ENCODE data around the gene UCN3. TPM values are rescaled to one million over a fixed set of nuclear protein-coding genes. Genes with fewer than 3 reads are reported as not detected.

UCN3 gene
- polyA plus RNA-seq, 1 donor from 2014 or later: not detected

- TF ChIP-seq EZH2 (IDR thresholded peaks at IDR 0.05; ENCODE audit: borderline replicate concordance, insufficient read depth, low read length, poor library complexity, severe bottlenecking) (no peak), MXI1 (conservative IDR thresholded peaks at IDR 0.05; ENCODE audit: poor library complexity, severe bottlenecking) (no peak), SMC3 (conservative IDR thresholded peaks at IDR 0.05; ENCODE audit: poor library complexity) (no peak), RAD21 (conservative IDR thresholded peaks at IDR 0.05) (no peak), CTCF (IDR thresholded peaks at IDR 0.05; ENCODE audit: poor library complexity, severe bottlenecking) (no peak)
- H3K36me3 ChIP-seq (ENCODE audit: insufficient read depth, low read length): no peaks in the 10 kb centered on the region
- no peaks in the 10 kb centered on the region for H3K79me2 ChIP-seq (replicated peaks; ENCODE audit: insufficient read depth, low read length)
- no peaks in the 10 kb centered on the region for H3F3A ChIP-seq (ENCODE audit: insufficient read depth, low read length, poor library complexity, severe bottlenecking)
- H3K9ac ChIP-seq (ENCODE audit: low read length): no peak overlapping the region
- H3K4me3 ChIP-seq (ENCODE audit: low read length): no peak overlapping the region
- H4K20me1 ChIP-seq (ENCODE audit: insufficient read depth): no peaks in the 10 kb centered on the region
- no peaks in the 10 kb centered on the region for H3K27me3 ChIP-seq (ENCODE audit: insufficient read depth, low read depth, low read length)
- H3K27ac ChIP-seq (ENCODE audit: low read length): no peak overlapping the region
- H2AFZ ChIP-seq (ENCODE audit: low read depth, low read length): no peak overlapping the region
- H3K4me2 ChIP-seq (ENCODE audit: low read length): no peak overlapping the region
- H3K9me3 ChIP-seq (ENCODE audit: low read length): no peaks in the 10 kb centered on the region
- H3K9me2 ChIP-seq (ENCODE audit: insufficient read depth, low read length): no peaks in the 10 kb centered on the region
These were observed 21.2 kb upstream of the UCN3 start for GRCh38 chr10:5343561-5343960.

GRCh38 chr10:5343979-5344378 lies 20.8 kb upstream of the UCN3 start:
- H3K9me2 ChIP-seq (ENCODE audit: insufficient read depth, low read length): no peaks in the 10 kb centered on the region

More at GRCh38 chr10:5343979-5344378, 20.8 kb upstream of the UCN3 start:
- H3K79me2 ChIP-seq (replicated peaks; ENCODE audit: insufficient read depth, low read length): no peaks in the 10 kb centered on the region
- H3K4me3 ChIP-seq (ENCODE audit: low read length): no peak overlapping the region
- no peaks in the 10 kb centered on the region for H3K36me3 ChIP-seq (ENCODE audit: insufficient read depth, low read length)
- H3K27me3 ChIP-seq (ENCODE audit: insufficient read depth, low read depth, low read length): no peaks in the 10 kb centered on the region
- no peaks in the 10 kb centered on the region for H4K20me1 ChIP-seq (ENCODE audit: insufficient read depth)
- no peak overlapping the region for H2AFZ ChIP-seq (ENCODE audit: low read depth, low read length)
- no peak overlapping the region for H3K4me2 ChIP-seq (ENCODE audit: low read length)
- H3K27ac ChIP-seq (ENCODE audit: low read length): no peak overlapping the region
- H3K9me3 ChIP-seq (ENCODE audit: low read length): no peaks in the 10 kb centered on the region
- H3F3A ChIP-seq (ENCODE audit: insufficient read depth, low read length, poor library complexity, severe bottlenecking): no peaks in the 10 kb centered on the region
- H3K9ac ChIP-seq (ENCODE audit: low read length): no peak overlapping the region
- TF ChIP-seq POLR2AphosphoS5 (IDR thresholded peaks at IDR 0.05) (no peak), REST (IDR thresholded peaks at IDR 0.05; ENCODE audit: borderline replicate concordance) (no peak), EP300 (conservative IDR thresholded peaks at IDR 0.05; ENCODE audit: poor library complexity, severe bottlenecking) (no peak), RAD21 (conservative IDR thresholded peaks at IDR 0.05) (no peak), EZH2 (IDR thresholded peaks at IDR 0.05; ENCODE audit: borderline replicate concordance, insufficient read depth, low read length, poor library complexity, severe bottlenecking) (no peak), MXI1 (conservative IDR thresholded peaks at IDR 0.05; ENCODE audit: poor library complexity, severe bottlenecking) (no peak), CTCF (IDR thresholded peaks at IDR 0.05; ENCODE audit: poor library complexity, severe bottlenecking) (no peak), TAF1 (IDR thresholded peaks at IDR 0.05; ENCODE audit: low read depth) (no peak), SMC3 (conservative IDR thresholded peaks at IDR 0.05; ENCODE audit: poor library complexity) (no peak)
